GM21360 (cell line): Measurements from ENCODE around the gene EDEM3.
"Not testable (repeated sequence)": the region's sequence is repeated elsewhere in the genome, so short reads cannot be mapped to it uniquely, and the experiment has no call there.

Experiments used
- ATAC-seq: cut with Tn5 transposase; IDR thresholded peaks from one replicate; pipeline ENCODE4 v1.9.1; 2021; ENCODE audit warnings: mild to moderate bottlenecking, moderate library complexity; ENCODE audit not compliant: unreplicated experiment

Gene EDEM3

GRCh38 chr1:184739796-184740195 lies 14.9 kb downstream of the EDEM3 start:
- ATAC-seq = no peak

- no peak for ATAC-seq
Measured at GRCh38 chr1:184739070-184739469, 15.6 kb downstream of the EDEM3 start.

GRCh38 chr1:184734980-184735379 lies 19.7 kb downstream of the EDEM3 start:
- ATAC-seq = no peak

- ATAC-seq = no peak
Measured at GRCh38 chr1:184724843-184725242, 29.8 kb downstream of the EDEM3 start.

- ATAC-seq = no peak
Measured at GRCh38 chr1:184716158-184716557, 38.5 kb downstream of the EDEM3 start.

GRCh38 chr1:184709418-184709817 lies 45.2 kb downstream of the EDEM3 start:
- no peak for ATAC-seq

GRCh38 chr1:184708084-184708676 lies 46.5 kb downstream of the EDEM3 start:
- peak; percentile 60 for ATAC-seq

GRCh38 chr1:184705271-184705670 lies 49.4 kb downstream of the EDEM3 start:
- no peak for ATAC-seq

- no peak for ATAC-seq
Measured at GRCh38 chr1:184701816-184702215, 52.8 kb downstream of the EDEM3 start.

GRCh38 chr1:184698969-184699368 lies 55.7 kb downstream of the EDEM3 start:
- ATAC-seq = no peak

GRCh38 chr1:184698016-184698415 lies 56.6 kb downstream of the EDEM3 start:
- ATAC-seq = no peak

- no peak for ATAC-seq
Measured at GRCh38 chr1:184696403-184696802, 58.3 kb downstream of the EDEM3 start.

- no peak for ATAC-seq
Measured at GRCh38 chr1:184695023-184695422, 59.6 kb downstream of the EDEM3 start.

GRCh38 chr1:184693011-184693410 lies 61.6 kb downstream of the EDEM3 start:
- ATAC-seq = no peak

GRCh38 chr1:184691719-184692324 lies 62.8 kb downstream of the EDEM3 start:
- ATAC-seq = no peak

- no peak for ATAC-seq
Measured at GRCh38 chr1:184686540-184686939, 68.1 kb downstream of the EDEM3 start.

- no peak for ATAC-seq
Measured at GRCh38 chr1:184685116-184685515, 69.5 kb downstream of the EDEM3 start.

GRCh38 chr1:184684285-184685074 lies 70.2 kb downstream of the EDEM3 start:
- no peak for ATAC-seq

GRCh38 chr1:184682956-184683355 lies 71.7 kb downstream of the EDEM3 start:
- no peak for ATAC-seq

GRCh38 chr1:184680611-184681225 lies 73.9 kb downstream of the EDEM3 start:
- ATAC-seq = not testable (repeated sequence)

- not testable (repeated sequence) for ATAC-seq
Measured at GRCh38 chr1:184679472-184679871, 75.2 kb downstream of the EDEM3 start.

- ATAC-seq = no peak
Measured at GRCh38 chr1:184677344-184677743, 77.3 kb downstream of the EDEM3 start.
